ENCODE results near the gene PCED1A. TPM values are rescaled to one million over a fixed set of nuclear protein-coding genes. Genes with fewer than 3 reads are reported as not detected.

PCED1A gene
- total and polyA plus RNA-seq, 2 of the 8 experiments (the other 6 are each of a cell fraction or from before 2014, with no cell fraction given), result 13.4 to 18.9 TPM

DNA sequence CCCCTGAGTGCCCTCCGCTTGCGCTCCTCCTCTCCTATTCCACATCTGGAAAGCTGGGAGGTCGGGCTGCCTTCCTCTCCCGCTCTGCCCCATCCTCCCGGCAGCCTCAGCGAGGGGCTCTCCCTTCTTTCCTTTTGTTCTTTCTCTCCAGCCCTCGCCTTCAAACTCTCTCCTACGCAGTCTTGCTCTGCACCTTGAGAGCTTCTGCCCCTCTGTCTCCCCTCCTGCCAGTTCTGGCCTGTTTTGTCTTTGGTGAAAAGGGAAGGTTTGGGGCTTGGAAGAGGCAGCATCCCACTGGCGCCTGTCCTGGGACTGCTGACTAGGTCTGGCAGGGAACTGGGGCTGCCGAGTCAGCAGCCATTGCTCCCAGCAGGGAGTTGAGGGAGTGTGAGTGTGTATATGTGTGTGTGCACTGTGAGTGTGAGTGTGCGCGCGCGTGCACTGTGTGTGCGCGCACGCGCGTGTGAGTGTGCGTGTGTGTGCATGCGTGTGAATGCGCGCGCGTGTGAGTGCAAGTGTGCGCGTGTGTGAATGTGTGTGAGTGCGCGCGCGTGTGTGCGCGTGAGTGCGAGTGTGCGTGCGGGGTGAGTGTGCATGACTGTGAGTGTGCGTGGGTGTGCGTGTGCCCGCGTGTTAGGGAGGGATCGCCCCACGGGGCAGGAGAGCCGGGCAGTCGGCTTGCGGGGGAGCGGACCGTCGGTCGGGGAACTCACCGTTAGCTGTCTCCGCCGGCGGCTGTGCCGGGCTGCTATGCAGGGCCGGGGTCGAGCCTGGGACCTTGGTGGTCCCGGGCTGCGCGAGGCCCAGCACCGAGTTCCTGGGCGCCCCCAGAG, 40.6 kb downstream of the PCED1A start:
- peaks cover 23 to 41% (median 39%) of the 10 kb centered on the region in 4 experiments for H3K27me3 ChIP-seq (replicated peaks in 1 of 4; ENCODE audit: control insufficient read depth in 3 of 4, extremely low read depth in 1 of 4, insufficient read depth in 3 of 4, low read length in 3 of 4)
- H3K79me1 ChIP-seq (ENCODE audit: low read depth, low read length), result no peaks in the 10 kb centered on the region; the same call in 1 of the 2 replicates
- H3K27ac ChIP-seq (ENCODE audit: low read depth, low read length), result no peak overlapping the region
- 3% methylated on average over 43 of the region's 61 CpGs; no CpG with 5 or more reads in 1 of the 2 experiments for WGBS, 2 experiments (ENCODE audit: extremely low coverage in 1 of 2, insufficient coverage in 1 of 2, insufficient read length in 1 of 2, insufficient replicate concordance in 2 of 2, low coverage in 1 of 2, low lambda C conversion rate in 2 of 2, missing lambda C conversion rate in 1 of 2)
- H2BK20ac ChIP-seq (ENCODE audit: low read length), result peak overlapping the region; percentile 34; the same call in 1 of the 2 replicates
- peaks cover 0 to 23% (median 7%) of the 10 kb centered on the region in 4 experiments; a peak in 6 of 7 replicates for H3K4me1 ChIP-seq (replicated peaks in 1 of 4; ENCODE audit: control insufficient read depth in 3 of 4, insufficient read depth in 4 of 4, low read length in 3 of 4)
- peak overlapping the region; percentile 16 to 60 (median 39); a peak in 6 of 7 replicates for H3K9ac ChIP-seq (replicated peaks in 1 of 4; ENCODE audit: extremely low read depth in 1 of 4, low read depth in 3 of 4, low read length in 3 of 4)
- peak in 1 of 2 experiments; percentile 72 for DNase-seq (ENCODE audit: low read depth in 1 of 2, low spot score in 2 of 2)
- FAIRE-seq, result no peak
- H3K14ac ChIP-seq (ENCODE audit: insufficient read length), result no peak overlapping the region
- peak overlapping the region; percentile 100 for H4K91ac ChIP-seq (replicated peaks; ENCODE audit: insufficient read length, low read length)
- H3K9me3 ChIP-seq (ENCODE audit: insufficient read depth in 2 of 2, low read depth in 1 of 2, low read length in 1 of 2), result no peaks in the 10 kb centered on the region
- H3K23me2 ChIP-seq (ENCODE audit: low read depth, low read length), result peaks cover 14% of the 10 kb centered on the region
- H2BK120ac ChIP-seq (replicated peaks; ENCODE audit: low read depth, low read length), result peak overlapping the region; percentile 88
- H4K20me1 ChIP-seq (replicated peaks in 1 of 2; ENCODE audit: control insufficient read depth in 1 of 2, insufficient read depth in 2 of 2, low read length in 2 of 2), result peaks cover 0 to 10% of the 10 kb centered on the region in 2 experiments
- peak overlapping the region; percentile 84 for H4K8ac ChIP-seq (ENCODE audit: extremely low read depth, insufficient read depth, low read length)
- no peaks in the 10 kb centered on the region for H3K79me2 ChIP-seq (ENCODE audit: control insufficient read depth in 1 of 2, insufficient read depth in 2 of 2, low read length in 2 of 2)
- H3K36me3 ChIP-seq (ENCODE audit: control insufficient read depth in 2 of 4, insufficient read depth in 4 of 4, low read length in 3 of 4), result peaks cover 11 to 33% (median 19%) of the 10 kb centered on the region in 4 experiments; a peak in 6 of 8 replicates
- peak overlapping the region; percentile 97 for H3K4me2 ChIP-seq (ENCODE audit: insufficient read depth in 1 of 2, low read depth in 2 of 2, low read length in 2 of 2)
- peak overlapping the region; percentile 68; the same call in 1 of the 2 replicates for H2AK5ac ChIP-seq (ENCODE audit: low read depth, low read length)
- H2AFZ ChIP-seq (ENCODE audit: low read length), result peak overlapping the region; percentile 60; the same call in 1 of the 2 replicates
- H2BK5ac ChIP-seq (ENCODE audit: low read depth, low read length), result peak overlapping the region; percentile 79; the same call in 1 of the 2 replicates
- H2BK15ac ChIP-seq (ENCODE audit: low read length), result peak overlapping the region; percentile 81
- CTCF ChIA-PET (ENCODE audit: partially characterized antibody), result interaction anchor here (0.9 to 1.8 kb wide), 15 partner anchors 9 to 201 kb away, joined by 3 to 9 read pairs (median 4); partner anchors contain the start of gene TMEM239
- H2BK12ac ChIP-seq (ENCODE audit: low read depth, low read length), result peak overlapping the region; percentile 85; the same call in 1 of the 2 replicates
- peak overlapping the region; percentile 93 for H3K18ac ChIP-seq (ENCODE audit: extremely low read depth, low read length)
- POLR2A ChIA-PET (ENCODE audit: partially characterized antibody), result interaction anchor here (0.6 to 2.3 kb wide), 10 partner anchors 8 to 242 kb away, joined by 3 to 14 read pairs (median 4); partner anchors contain the start of gene PTPRA
- peak overlapping the region; percentile 87 for H3K56ac ChIP-seq (replicated peaks; ENCODE audit: insufficient read length, low read depth, low read length)
- peak overlapping the region; percentile 87 for H4K5ac ChIP-seq (ENCODE audit: insufficient read length, low read depth, low read length)
- peak overlapping the region; percentile 73 to 96 (median 76) for H3K4me3 ChIP-seq (ENCODE audit: extremely low read depth in 1 of 4, insufficient read depth in 2 of 4, low read depth in 3 of 4, low read length in 4 of 4)
- peak overlapping the region; percentile 100 for H3K4ac ChIP-seq (replicated peaks; ENCODE audit: insufficient read length, low read depth, low read length)
- H3K23ac ChIP-seq (ENCODE audit: insufficient read length), result peak overlapping the region; percentile 97
- no peak for TF ChIP-seq SUZ12 (IDR thresholded peaks at IDR 0.05; ENCODE audit: low read length)
- TF ChIP-seq, protein P1, sequence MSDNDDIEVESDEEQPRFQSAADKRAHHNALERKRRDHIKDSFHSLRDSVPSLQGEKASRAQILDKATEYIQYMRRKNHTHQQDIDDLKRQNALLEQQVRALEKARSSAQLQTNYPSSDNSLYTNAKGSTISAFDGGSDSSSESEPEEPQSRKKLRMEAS (IDR thresholded peaks at IDR 0.05), result peak; percentile 63; the same call in 1 of the 2 replicates
- peak; percentile 39; the same call in 1 of the 2 replicates for TF ChIP-seq CREB1 (IDR thresholded peaks at IDR 0.05)
- no peak for TF ChIP-seq POLR2AphosphoS5 (IDR thresholded peaks at IDR 0.05; ENCODE audit: low read depth, low read length)
- TF ChIP-seq EP300 (IDR thresholded peaks at IDR 0.05; ENCODE audit: borderline replicate concordance in 1 of 2, low read depth in 2 of 2, low read length in 2 of 2), result no peak
- TF ChIP-seq CBX8 (IDR thresholded peaks at IDR 0.05; ENCODE audit: borderline replicate concordance, low read depth, low read length), result no peak
- TF ChIP-seq KDM4A (IDR thresholded peaks at IDR 0.05; ENCODE audit: low read depth, low read length, severe bottlenecking), result peak; percentile 98
- no peak for TF ChIP-seq SP1 (IDR thresholded peaks at IDR 0.05; ENCODE audit: low read depth, low read length)
- no peak for TF ChIP-seq CBX5 (IDR thresholded peaks at IDR 0.05; ENCODE audit: low read depth, low read length)
- TF ChIP-seq TBP (IDR thresholded peaks at IDR 0.05; ENCODE audit: low read depth, low read length), result no peak
- peak; percentile 96 for TF ChIP-seq ASH2L (IDR thresholded peaks at IDR 0.05; ENCODE audit: low read length)

Data from H1 (cell line).